ENCODE measurements around the gene ECSIT.
"Not testable (repeated sequence)": the region's sequence is repeated elsewhere in the genome, so short reads cannot be mapped to it uniquely, and the experiment has no call there.

The ECSIT gene

DNA sequence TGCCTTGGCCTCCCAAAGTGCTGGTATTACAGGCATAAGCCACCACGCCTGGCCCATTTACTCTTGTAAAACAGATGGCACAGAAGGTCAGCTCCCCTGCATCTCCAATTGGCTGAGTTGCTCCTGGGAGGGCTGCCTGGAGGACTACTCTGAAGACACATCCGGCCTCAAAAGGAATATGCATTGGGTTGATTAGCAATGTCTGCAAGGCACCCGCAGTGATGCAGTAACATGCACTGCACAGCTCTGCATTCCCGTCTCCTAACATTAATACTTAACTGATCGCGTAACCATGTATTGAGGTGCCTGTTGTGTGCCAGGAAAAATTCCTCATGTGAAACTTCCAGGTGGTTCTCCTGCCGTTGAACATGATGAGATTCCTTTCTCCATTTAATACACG is 53.1 kb downstream of the ECSIT start:
- DNase-seq (ENCODE audit: low read depth): no peak

GRCh38 chr19:11475343-11475742 is 53.6 kb downstream of the ECSIT start:
- DNase-seq (ENCODE audit: low read depth): not testable (repeated sequence)

DNA sequence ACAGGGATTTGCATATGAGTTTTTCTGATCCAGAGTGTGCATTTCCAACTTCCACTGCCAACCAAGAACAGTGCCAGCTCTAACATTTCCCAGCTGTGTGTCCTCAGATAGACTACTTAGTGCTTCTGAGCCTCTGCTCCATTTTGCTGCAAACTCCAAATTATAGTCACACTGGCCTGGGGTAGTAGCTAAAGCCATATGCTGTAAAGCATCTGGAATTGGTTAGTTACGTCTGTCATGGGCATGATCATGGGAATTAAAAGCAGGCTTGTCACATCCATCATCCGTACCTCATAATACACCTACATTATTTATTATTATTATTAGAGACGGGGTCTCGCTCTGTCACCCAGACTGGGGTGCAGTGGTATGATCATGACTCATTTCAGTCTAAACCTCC is 55.2 kb downstream of the ECSIT start:
- DNase-seq (ENCODE audit: low read depth): no peak

- not testable (repeated sequence) for DNase-seq (ENCODE audit: low read depth)
Measured at GRCh38 chr19:11468266-11468845, 60.6 kb downstream of the ECSIT start.

- no peak for DNase-seq (ENCODE audit: low read depth)
Measured at GRCh38 chr19:11465600-11465999, 63.3 kb downstream of the ECSIT start.

- DNase-seq (ENCODE audit: low read depth): no peak
Measured at GRCh38 chr19:11464333-11465265, 64.3 kb downstream of the ECSIT start.

DNA sequence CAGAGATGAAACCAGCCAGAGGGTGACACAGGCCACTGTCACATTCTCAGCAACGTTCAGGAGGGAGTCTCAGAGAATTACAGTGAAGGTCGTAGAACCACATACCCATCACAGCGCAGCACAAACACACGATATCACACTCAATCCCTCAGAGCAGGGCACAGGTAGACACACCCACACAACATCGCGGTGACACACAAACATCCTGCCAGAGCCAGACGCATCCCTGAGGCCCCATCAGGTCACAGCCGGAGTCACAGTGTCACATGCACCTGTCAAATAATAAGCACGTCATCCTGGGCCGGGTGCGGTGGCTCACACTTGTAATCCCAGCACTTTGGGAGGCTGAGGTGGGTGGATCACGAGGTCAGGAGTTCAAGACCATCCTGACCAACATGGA is 65.5 kb downstream of the ECSIT start:
- DNase-seq (ENCODE audit: low read depth): no peak

DNA sequence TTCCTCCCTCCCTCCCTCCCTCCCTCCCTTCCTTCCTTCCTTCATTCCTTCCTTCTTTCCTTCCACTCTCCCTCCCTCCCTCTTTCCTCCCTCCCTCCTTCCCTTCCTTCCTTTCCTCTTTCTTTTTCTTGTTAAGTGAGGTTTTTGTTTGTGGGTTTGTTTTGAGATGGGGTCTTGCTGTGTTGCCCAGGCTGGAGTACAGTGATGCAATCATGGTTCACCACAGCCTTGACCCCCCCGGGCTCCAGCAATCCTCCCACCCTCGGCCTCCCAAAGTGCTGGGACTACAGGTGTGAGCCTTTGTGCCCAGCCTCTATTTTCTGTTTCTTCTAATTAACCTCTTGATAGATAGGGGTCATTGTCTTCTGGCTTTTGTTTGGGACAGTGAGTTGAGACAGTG is 67.5 kb downstream of the ECSIT start:
- no peak for DNase-seq (ENCODE audit: low read depth)

DNA sequence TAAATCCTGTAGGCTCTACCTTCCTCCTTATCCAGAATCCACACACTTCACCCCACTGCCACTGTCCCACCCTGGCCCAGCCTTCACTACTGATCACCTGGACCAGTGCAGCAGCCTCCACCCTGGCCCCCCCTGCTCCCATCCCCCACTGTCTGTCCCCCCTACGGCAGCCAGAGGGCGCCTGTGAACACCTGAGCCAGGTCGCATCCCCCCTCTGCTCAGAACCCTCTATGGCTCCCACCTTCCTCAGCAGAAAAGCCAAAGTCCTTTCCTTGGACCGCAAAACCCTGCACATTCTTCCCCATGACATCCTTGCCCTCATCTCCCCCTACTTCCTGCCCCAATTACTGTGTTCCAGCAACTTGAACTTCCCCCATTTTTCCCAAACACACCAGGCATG is 68.7 kb downstream of the ECSIT start:
- DNase-seq (ENCODE audit: low read depth): no peak

- not testable (repeated sequence) for DNase-seq (ENCODE audit: low read depth)
Measured at GRCh38 chr19:11458912-11459311, 70.0 kb downstream of the ECSIT start.

DNA sequence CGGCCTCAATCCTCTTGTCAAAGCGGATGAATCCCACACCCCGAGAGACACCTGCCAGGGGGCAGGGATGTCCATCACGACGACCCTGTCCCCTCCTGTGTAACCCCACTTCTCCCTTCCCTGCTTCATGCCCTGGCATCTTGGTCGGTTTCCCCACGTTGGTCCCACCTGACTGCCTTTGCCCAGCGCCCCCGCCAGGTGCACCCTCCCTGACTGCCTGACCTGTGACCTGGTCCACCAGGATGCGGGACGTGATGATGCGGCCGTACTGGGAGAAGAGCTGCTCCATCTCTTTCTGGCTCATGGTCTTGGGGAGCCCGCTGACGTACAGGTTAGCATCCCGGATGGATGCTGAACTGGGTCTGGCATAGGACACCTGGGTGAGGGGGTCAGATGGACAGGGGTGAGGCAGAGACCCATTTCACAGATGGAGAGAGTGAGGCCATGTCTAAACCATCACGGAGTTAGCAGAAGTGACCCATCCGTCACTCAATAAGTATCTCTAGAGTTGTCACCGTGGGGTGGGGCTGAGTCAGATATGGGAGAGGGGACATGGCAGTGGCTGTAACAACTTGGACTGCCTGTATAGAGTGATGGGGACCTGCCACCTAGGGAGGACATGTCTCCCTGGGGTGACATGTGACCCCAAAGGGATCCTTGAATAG is 70.6 kb downstream of the ECSIT start:
- DNase-seq (ENCODE audit: low read depth): no peak

DNA sequence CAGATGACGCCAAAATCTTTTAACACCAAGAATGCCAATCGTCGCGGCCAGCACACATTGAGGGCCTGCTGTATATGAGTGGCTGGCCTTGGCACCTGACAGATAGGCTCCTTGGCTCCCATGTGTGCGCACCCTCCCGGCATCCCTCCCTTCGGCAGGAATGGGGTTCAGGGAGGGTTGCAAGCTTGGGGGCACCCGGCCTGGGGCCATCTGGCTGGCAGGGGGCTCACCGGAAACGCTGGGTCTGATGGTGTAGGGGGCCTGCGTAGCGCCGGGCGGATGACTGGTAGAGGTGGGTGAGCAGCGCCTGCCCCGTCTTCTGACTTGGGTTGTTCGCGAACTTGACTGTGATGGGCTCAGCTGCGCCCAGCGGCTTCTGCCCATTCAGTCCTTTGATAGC is 71.1 kb downstream of the ECSIT start:
- DNase-seq (ENCODE audit: low read depth): no peak

- DNase-seq (ENCODE audit: low read depth): no peak
Measured at GRCh38 chr19:11457115-11457514, 71.8 kb downstream of the ECSIT start.

DNA sequence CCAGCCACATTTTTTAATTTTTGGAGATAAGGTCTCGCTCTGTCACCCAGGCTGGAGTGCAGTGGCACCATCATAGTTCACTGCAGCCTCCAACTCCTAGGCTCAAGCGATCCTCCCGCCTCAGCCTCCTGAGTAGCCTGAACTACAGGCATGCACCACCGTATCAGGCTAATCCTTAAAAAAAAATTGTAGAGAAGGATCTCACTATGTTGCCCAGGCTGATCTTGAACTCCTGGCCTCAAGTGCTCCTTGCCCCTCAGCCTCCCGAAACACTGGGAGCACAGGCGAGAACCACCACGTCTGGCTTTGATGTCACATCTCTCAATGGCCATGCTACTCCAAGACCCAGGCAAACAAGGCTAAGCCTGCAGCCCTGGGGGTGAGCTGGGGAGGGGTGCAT is 72.3 kb downstream of the ECSIT start:
- no peak for DNase-seq (ENCODE audit: low read depth)
